HCT116 (cell line): Measurements from ENCODE around the gene AVPI1. TPM values are rescaled to one million over a fixed set of nuclear protein-coding genes. Genes with fewer than 3 reads are reported as not detected.
A peak's percentile ranks its signal among the peaks of the same experiment; 100 is the strongest.
"Not testable (repeated sequence)": the region's sequence is repeated elsewhere in the genome, so short reads cannot be mapped to it uniquely, and the experiment has no call there.

Experiments
- ATAC-seq: fragments of 200-7000 bp; cut with Tn5 transposase; 2 replicates; pipeline ENCODE4 v1.9.1; 2020; ENCODE audit warnings: mild to moderate bottlenecking, moderate library complexity
- BruUV-seq: library from RNA; stranded (reverse); fragments of 400-500 nt; replicated peaks from 2 replicates; lab custom pipeline; 2021; lab: Mats Ljungman, UMichigan
- CTCF ChIA-PET: fragments of 300-600 bp; sonication (Branson Sonifier 250); formaldehyde crosslinking; loops from one replicate; lab custom pipeline; 2021; ENCODE audit warnings: antibody characterized with exemption; lab: Charles Lee
- POLR2A ChIA-PET: fragments of 300-600, 350-600 bp; sonication (Branson Sonifier 250); formaldehyde crosslinking; loops from one replicate; lab custom pipeline; 2021; ENCODE audit warnings: antibody characterized with exemption; lab: Charles Lee
- RAD21 ChIA-PET, 2 experiments: fragments of 300-600 bp; sonication (Branson Sonifier 250); formaldehyde crosslinking; loops; one replicate each; lab custom pipeline; 2023; ENCODE audit warnings: low total read pairs in 2 of 2; ENCODE audit not compliant: uncharacterized antibody in 2 of 2, unreplicated experiment in 2 of 2, low non-redundant PET in 1 of 2; lab: Charles Lee
- DNase-seq: peaks from one replicate; pipeline ENCODE4 v3.0.0-alpha.2; 2010; ENCODE audit warnings: low read depth, low spot score
- H2AFZ ChIP-seq: fragments of 200-600 bp; shearing (Covaris generic), sonication (generic); 2 replicates; pipeline ENCODE4 v1.6.1; 2017; ENCODE audit warnings: low read depth, mixed run types, mixed read lengths, antibody characterized with exemption, low read length; ENCODE audit not compliant: poor library complexity, severe bottlenecking
- H3K27ac ChIP-seq: 2 replicates; pipeline ENCODE4 v1.5.1; 2012; ENCODE audit warnings: low read depth, low read length
- H3K27me3 ChIP-seq: fragments of 200-600 bp; sonication (generic); 2 replicates; pipeline ENCODE4 v1.6.1; 2016; ENCODE audit warnings: mixed run types, low read length, mixed read lengths; ENCODE audit not compliant: insufficient read depth
- H3K36me3 ChIP-seq, 2 experiments: fragments of 200-500 bp in 1 of 2; fragments of 200-600 bp in 1 of 2; sonication (Bioruptor generic) in 1 of 2; sonication (generic) in 1 of 2; 2 replicates each; pipeline versions ENCODE4 v1.5.1 to v1.6.1; 2014 to 2016; ENCODE audit warnings: low read length in 2 of 2, inconsistent platforms in 1 of 2, mixed read lengths in 1 of 2, mixed run types in 1 of 2; ENCODE audit not compliant: insufficient read depth in 2 of 2, control insufficient read depth in 1 of 2
- H3K4me1 ChIP-seq, 2 experiments: fragments of 200-600 bp in 1 of 2; sonication (generic) in 1 of 2; 2 replicates each; pipeline versions ENCODE4 v1.5.1 to v1.6.1; 2012 to 2017; ENCODE audit warnings: low read length in 2 of 2, inconsistent platforms in 1 of 2, mild to moderate bottlenecking in 1 of 2, mixed read lengths in 1 of 2, mixed run types in 1 of 2, moderate library complexity in 1 of 2; ENCODE audit not compliant: insufficient read depth in 2 of 2, control insufficient read depth in 1 of 2
- H3K4me2 ChIP-seq: fragments of 200-600 bp; sonication (generic); 2 replicates; pipeline ENCODE4 v1.6.1; 2017; ENCODE audit warnings: mixed run types, low read length, mixed read lengths
- H3K4me3 ChIP-seq, 2 experiments: fragments of 200-600 bp in 1 of 2; sonication (generic) in 1 of 2; replicated peaks in 1 of 2; 2 replicates each; pipeline ENCODE4 v1.5.1; 2011 to 2016; ENCODE audit warnings: low read length in 2 of 2, control low read depth in 1 of 2, low read depth in 1 of 2, mild to moderate bottlenecking in 1 of 2, mixed read lengths in 1 of 2, mixed run types in 1 of 2
- H3K79me2 ChIP-seq: fragments of 200-600 bp; sonication (generic); 2 replicates; pipeline ENCODE4 v1.6.1; 2017; ENCODE audit warnings: mild to moderate bottlenecking, mixed run types, low read length, moderate library complexity, mixed read lengths; ENCODE audit not compliant: insufficient read depth
- H3K9ac ChIP-seq: fragments of 200-600 bp; sonication (generic); 2 replicates; pipeline ENCODE4 v1.6.1; 2016; ENCODE audit warnings: low read length, mixed read lengths
- H3K9me2 ChIP-seq: fragments of 200-600 bp; sonication (generic), shearing (Covaris generic); 2 replicates; pipeline ENCODE4 v1.6.1; 2017; ENCODE audit warnings: mixed run types, mild to moderate bottlenecking, moderate library complexity; ENCODE audit not compliant: insufficient read depth
- H3K9me3 ChIP-seq, 2 experiments: fragments of 200-500 bp in 1 of 2; fragments of 200-600 bp in 1 of 2; sonication (Bioruptor generic) in 1 of 2; sonication (generic) in 1 of 2; 2 replicates each; pipeline ENCODE4 v1.6.1; 2014 to 2017; ENCODE audit warnings: low read length in 2 of 2, mixed read lengths in 2 of 2, inconsistent platforms in 1 of 2, low read depth in 1 of 2, mild to moderate bottlenecking in 1 of 2, mixed run types in 1 of 2, moderate library complexity in 1 of 2; ENCODE audit not compliant: control insufficient read depth in 1 of 2, insufficient read depth in 1 of 2
- H4K20me1 ChIP-seq: fragments of 200-600 bp; sonication (generic), shearing (Covaris generic); 2 replicates; pipeline ENCODE4 v1.6.1; 2017; ENCODE audit warnings: mixed run types, mild to moderate bottlenecking, moderate library complexity; ENCODE audit not compliant: insufficient read depth
- ATF3 ChIP-seq: IDR thresholded peaks from 2 replicates; pipeline ENCODE4 v1.6.1; 2012
- CBX3 ChIP-seq: IDR thresholded peaks from 2 replicates; pipeline ENCODE4 v1.6.1; 2012; ENCODE audit warnings: low read depth
- EZH2 ChIP-seq: fragments of 200-600 bp; sonication (generic); IDR thresholded peaks from 2 replicates; pipeline ENCODE4 v1.6.1; 2017; ENCODE audit warnings: antibody characterized with exemption, mixed run types
- EZH2phosphoT487 ChIP-seq: fragments of 200-600 bp; IDR thresholded peaks from 2 replicates; pipeline ENCODE4 v1.6.1; 2018; ENCODE audit warnings: antibody characterized with exemption, borderline replicate concordance
- POLR2A ChIP-seq: IDR thresholded peaks from 2 replicates; pipeline ENCODE4 v1.7.0; 2011; ENCODE audit warnings: borderline replicate concordance; ENCODE audit not compliant: insufficient read depth, insufficient read length; ENCODE audit errors: extremely low read depth
- POLR2AphosphoS5 ChIP-seq: IDR thresholded peaks from 2 replicates; pipeline ENCODE4 v1.6.1; 2011; ENCODE audit warnings: mild to moderate bottlenecking, low read depth, low read length, moderate library complexity
- SRF ChIP-seq: IDR thresholded peaks from 2 replicates; pipeline ENCODE4 v1.6.1; 2012; ENCODE audit warnings: low read depth
- YY1 ChIP-seq: IDR thresholded peaks from 2 replicates; pipeline ENCODE4 v1.6.1; 2011; ENCODE audit warnings: low read length, low read depth, moderate library complexity, mild to moderate bottlenecking; ENCODE audit not compliant: insufficient replicate concordance; ENCODE audit errors: extremely low read depth
- ZBTB33 ChIP-seq: IDR thresholded peaks from 2 replicates; pipeline ENCODE4 v1.6.1; 2011; ENCODE audit warnings: mild to moderate bottlenecking, low read length, moderate library complexity; ENCODE audit not compliant: insufficient replicate concordance; ENCODE audit errors: extremely low read depth
- ZNF274 ChIP-seq: fragments of 200-500 bp; sonication (Bioruptor generic); IDR thresholded peaks from 2 replicates; pipeline ENCODE4 v1.6.1; 2014; ENCODE audit warnings: mild to moderate bottlenecking, low read depth, low read length, inconsistent platforms
- intact Hi-C: fragments of 100-400 bp; cut with micrococcal nuclease; formaldehyde crosslinking; loops from 2 replicates; pipeline ENCODE4 v1.10.0; 2022
- total RNA-seq: library from RNA; stranded (reverse); gene quantifications from one replicate; pipeline ENCODE4 v1.2.1, GENCODE V29; 2021; ENCODE audit not compliant: unreplicated experiment
- TF ChIP-seq, protein P1 (sequence below): IDR thresholded peaks from 2 replicates; pipeline ENCODE4 v1.6.1; 2012; ENCODE audit warnings: low read depth

AVPI1 gene
- total RNA-seq, 1 experiment from 2014 or later = 26.7 TPM

- DNase-seq, RAD21 ChIA-PET, ATAC-seq, H3K27me3 ChIP-seq, intact Hi-C loops, H3K9me3 ChIP-seq, H2AFZ ChIP-seq, BruUV-seq, H4K20me1 ChIP-seq, H3K9me2 ChIP-seq: not testable (repeated sequence)
- POLR2A ChIA-PET = interaction anchor here (1.1 kb wide), 1 partner anchor 9 kb away, joined by 8 read pairs; the partner anchor contains the start of gene PI4K2A
- peak overlapping the region; percentile 71 for H3K4me2 ChIP-seq
- CTCF ChIA-PET = interaction anchor here (0.8 kb wide), 1 partner anchor 9 kb away, joined by 3 read pairs; the partner anchor contains the start of gene PI4K2A
- peaks cover 11 to 27% of the 10 kb centered on the region in 2 experiments; a peak in 3 of 4 replicates for H3K36me3 ChIP-seq
- peaks cover 46 to 59% of the 10 kb centered on the region in 2 experiments for H3K4me1 ChIP-seq
- TF ChIP-seq SRF = peak; percentile 10; the same call in 1 of the 2 replicates
- H3K27ac ChIP-seq = peak overlapping the region; percentile 60
- H3K4me3 ChIP-seq = peak overlapping the region in 1 of 2 experiments; percentile 41; a peak in 2 of 4 replicates
- H3K79me2 ChIP-seq = peaks cover 36% of the 10 kb centered on the region
- peak overlapping the region; percentile 55 for H3K9ac ChIP-seq
Measured at GRCh38 chr10:97649405-97649750, 37.7 kb downstream of the AVPI1 start.

GRCh38 chr10:97648562-97649404 is 38.3 kb downstream of the AVPI1 start:
- CTCF ChIA-PET = interaction anchor here (0.8 to 1.1 kb wide), 2 partner anchors 9 to 38 kb away, joined by 3 read pairs; partner anchors contain the start of genes AVPI1 and PI4K2A
- intact Hi-C loops = no loop called here
- peaks cover 9 to 31% of the 10 kb centered on the region in 2 experiments; a peak in 3 of 4 replicates for H3K36me3 ChIP-seq
- no peak for TF ChIP-seq EZH2
- TF ChIP-seq ZNF274 = no peak
- no peak for TF ChIP-seq EZH2phosphoT487
- TF ChIP-seq ATF3 = no peak
- peak; percentile 61 for TF ChIP-seq POLR2AphosphoS5
- TF ChIP-seq CBX3 = peak; percentile 96
- no peak for TF ChIP-seq POLR2A
- TF ChIP-seq, protein P1, sequence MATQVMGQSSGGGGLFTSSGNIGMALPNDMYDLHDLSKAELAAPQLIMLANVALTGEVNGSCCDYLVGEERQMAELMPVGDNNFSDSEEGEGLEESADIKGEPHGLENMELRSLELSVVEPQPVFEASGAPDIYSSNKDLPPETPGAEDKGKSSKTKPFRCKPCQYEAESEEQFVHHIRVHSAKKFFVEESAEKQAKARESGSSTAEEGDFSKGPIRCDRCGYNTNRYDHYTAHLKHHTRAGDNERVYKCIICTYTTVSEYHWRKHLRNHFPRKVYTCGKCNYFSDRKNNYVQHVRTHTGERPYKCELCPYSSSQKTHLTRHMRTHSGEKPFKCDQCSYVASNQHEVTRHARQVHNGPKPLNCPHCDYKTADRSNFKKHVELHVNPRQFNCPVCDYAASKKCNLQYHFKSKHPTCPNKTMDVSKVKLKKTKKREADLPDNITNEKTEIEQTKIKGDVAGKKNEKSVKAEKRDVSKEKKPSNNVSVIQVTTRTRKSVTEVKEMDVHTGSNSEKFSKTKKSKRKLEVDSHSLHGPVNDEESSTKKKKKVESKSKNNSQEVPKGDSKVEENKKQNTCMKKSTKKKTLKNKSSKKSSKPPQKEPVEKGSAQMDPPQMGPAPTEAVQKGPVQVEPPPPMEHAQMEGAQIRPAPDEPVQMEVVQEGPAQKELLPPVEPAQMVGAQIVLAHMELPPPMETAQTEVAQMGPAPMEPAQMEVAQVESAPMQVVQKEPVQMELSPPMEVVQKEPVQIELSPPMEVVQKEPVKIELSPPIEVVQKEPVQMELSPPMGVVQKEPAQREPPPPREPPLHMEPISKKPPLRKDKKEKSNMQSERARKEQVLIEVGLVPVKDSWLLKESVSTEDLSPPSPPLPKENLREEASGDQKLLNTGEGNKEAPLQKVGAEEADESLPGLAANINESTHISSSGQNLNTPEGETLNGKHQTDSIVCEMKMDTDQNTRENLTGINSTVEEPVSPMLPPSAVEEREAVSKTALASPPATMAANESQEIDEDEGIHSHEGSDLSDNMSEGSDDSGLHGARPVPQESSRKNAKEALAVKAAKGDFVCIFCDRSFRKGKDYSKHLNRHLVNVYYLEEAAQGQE = no peak
- no peak for TF ChIP-seq ZBTB33
- peak; percentile 25 for TF ChIP-seq YY1

More at GRCh38 chr10:97648562-97649404, 38.3 kb downstream of the AVPI1 start:
- peak overlapping the region in 1 of 2 experiments; percentile 41; a peak in 3 of 4 replicates for H3K4me3 ChIP-seq
- RAD21 ChIA-PET = no interaction called here
- peaks cover 39% of the 10 kb centered on the region for H3K79me2 ChIP-seq
- DNase-seq (peak; percentile 69), ATAC-seq (peak; percentile 87)
- no peaks in the 10 kb centered on the region for H4K20me1 ChIP-seq
- no peaks in the 10 kb centered on the region for H3K9me2 ChIP-seq
- H3K4me2 ChIP-seq = peak overlapping the region; percentile 71
- POLR2A ChIA-PET = interaction anchor here (1.1 kb wide), 1 partner anchor 8 kb away, joined by 8 read pairs; the partner anchor contains the start of gene PI4K2A
- peak overlapping the region; percentile 55 for H3K9ac ChIP-seq
- H3K27me3 ChIP-seq = no peaks in the 10 kb centered on the region
- H3K4me1 ChIP-seq = peaks cover 46 to 59% of the 10 kb centered on the region in 2 experiments
- BruUV-seq = TSS peak; percentile 86
- H2AFZ ChIP-seq = no peak overlapping the region
- no peaks in the 10 kb centered on the region for H3K9me3 ChIP-seq
- peak overlapping the region; percentile 60 for H3K27ac ChIP-seq
